CD14-positive monocyte (primary cell): ENCODE data around the gene CACNB1. TPM values are rescaled to one million over a fixed set of nuclear protein-coding genes. Genes with fewer than 3 reads are reported as not detected.

ENCODE experiments used
- DNase-seq, 3 donors: peaks; one replicate each; pipeline ENCODE4 v3.0.0-alpha.2; 2011 to 2022
- H2AFZ ChIP-seq: 2 replicates; pipeline ENCODE4 v1.6.0; 2012; ENCODE audit warnings: mild to moderate bottlenecking, low read depth, low read length, inconsistent platforms; ENCODE audit not compliant: insufficient read depth, poor library complexity, severe bottlenecking
- H3K27ac ChIP-seq, 2 donors: 1 replicate in 1 of 2; 2 replicates in 1 of 2; pipeline ENCODE4 v1.5.1; 2012 to 2013; ENCODE audit warnings: low read length in 2 of 2, control low read depth in 1 of 2, inconsistent platforms in 1 of 2, low read depth in 1 of 2, mild to moderate bottlenecking in 1 of 2
- H3K27me3 ChIP-seq, 2 donors: one replicate each; pipeline versions ENCODE4 v1.6.0 to v1.6.1; 2011 to 2013; ENCODE audit warnings: low read length in 2 of 2; ENCODE audit not compliant: control insufficient read depth in 2 of 2, insufficient read depth in 2 of 2
- H3K36me3 ChIP-seq, 2 donors: replicated peaks in 1 of 2; 1 replicate in 1 of 2; 2 replicates in 1 of 2; pipeline versions ENCODE4 v1.5.1 to v1.6.1; 2012 to 2013; ENCODE audit warnings: low read length in 2 of 2, control low read depth in 1 of 2, inconsistent platforms in 1 of 2, mild to moderate bottlenecking in 1 of 2; ENCODE audit not compliant: insufficient read depth in 2 of 2, control insufficient read depth in 1 of 2
- H3K4me1 ChIP-seq, 2 donors: 1 replicate in 1 of 2; 2 replicates in 1 of 2; pipeline versions ENCODE4 v1.5.1 to v1.6.1; 2012 to 2013; ENCODE audit warnings: low read length in 2 of 2, control low read depth in 1 of 2, inconsistent platforms in 1 of 2, mild to moderate bottlenecking in 1 of 2, moderate library complexity in 1 of 2; ENCODE audit not compliant: insufficient read depth in 2 of 2, control insufficient read depth in 1 of 2
- H3K4me2 ChIP-seq: replicated peaks from 2 replicates; pipeline ENCODE3; 2012; ENCODE audit warnings: low read length, moderate library complexity, mild to moderate bottlenecking; ENCODE audit not compliant: poor library complexity, severe bottlenecking; ENCODE audit errors: extremely low read depth
- H3K4me3 ChIP-seq, 3 experiments: fragments of 200-600 bp in 1 of 3; sonication (generic) in 1 of 3; replicated peaks in 1 of 3; 1 replicate in 2 of 3; 2 replicates in 1 of 3; pipeline ENCODE4 v1.5.1; 2011 to 2013; ENCODE audit warnings: low read length in 3 of 3, mild to moderate bottlenecking in 3 of 3, control low read depth in 2 of 3, low read depth in 2 of 3, inconsistent platforms in 1 of 3, moderate library complexity in 1 of 3
- H3K79me2 ChIP-seq: 2 replicates; pipeline ENCODE4 v1.6.0; 2012; ENCODE audit warnings: mild to moderate bottlenecking, control low read depth, inconsistent platforms, low read length, moderate library complexity; ENCODE audit not compliant: insufficient read depth
- H3K9ac ChIP-seq: 2 replicates; pipeline ENCODE4 v1.6.0; 2017; ENCODE audit warnings: low read length, mild to moderate bottlenecking; ENCODE audit not compliant: insufficient read depth, poor library complexity, severe bottlenecking
- H3K9me3 ChIP-seq, 2 donors: replicated peaks in 1 of 2; 1 replicate in 1 of 2; 2 replicates in 1 of 2; pipeline versions ENCODE4 v1.5.1 to v1.6.1; 2012 to 2013; ENCODE audit warnings: low read length in 2 of 2, control low read depth in 1 of 2; ENCODE audit not compliant: control insufficient read depth in 1 of 2, insufficient read depth in 1 of 2
- H4K20me1 ChIP-seq: 2 replicates; pipeline ENCODE4 v1.6.0; 2012; ENCODE audit warnings: mild to moderate bottlenecking, low read length, control low read depth, moderate library complexity; ENCODE audit not compliant: insufficient read depth
- H3K27ac Mint-ChIP-seq, 7 donors: one replicate each; pipeline ENCODE4 v1.8.0; 2020; ENCODE audit warnings: mild to moderate bottlenecking in 7 of 7, mixed read lengths in 7 of 7, moderate library complexity in 6 of 7, inconsistent platforms in 2 of 7
- H3K27me3 Mint-ChIP-seq, 3 donors: one replicate each; pipeline ENCODE4 v1.8.0; 2021 to 2022; ENCODE audit warnings: low read depth in 3 of 3, mild to moderate bottlenecking in 3 of 3, mixed read lengths in 3 of 3, moderate library complexity in 3 of 3, inconsistent platforms in 1 of 3
- H3K36me3 Mint-ChIP-seq, 2 donors: one replicate each; pipeline ENCODE4 v1.8.0; 2020; ENCODE audit warnings: mixed read lengths in 2 of 2, inconsistent platforms in 1 of 2, mild to moderate bottlenecking in 1 of 2
- H3K4me1 Mint-ChIP-seq: one replicate; pipeline ENCODE4 v1.8.0; 2020; ENCODE audit warnings: mild to moderate bottlenecking, mixed read lengths
- H3K4me3 Mint-ChIP-seq, 2 donors: one replicate each; pipeline ENCODE4 v1.8.0; 2020; ENCODE audit warnings: mild to moderate bottlenecking in 2 of 2, mixed read lengths in 2 of 2, moderate library complexity in 1 of 2
- H3K9me3 Mint-ChIP-seq, 7 donors: one replicate each; pipeline ENCODE4 v1.8.0; 2020 to 2022; ENCODE audit warnings: mixed read lengths in 7 of 7, mild to moderate bottlenecking in 6 of 7, moderate library complexity in 6 of 7, inconsistent platforms in 2 of 7
- WGBS: methylation state at CpG from one replicate; pipeline ENCODE4 v1.1.5; 2013; ENCODE audit warnings: missing lambda C conversion rate; ENCODE audit not compliant: insufficient coverage; 5-methylcytosine and 5-hydroxymethylcytosine counted together
- intact Hi-C, 2 donors: fragments of 100-400 bp; cut with micrococcal nuclease; formaldehyde crosslinking; loops; one replicate each; pipeline versions ENCODE4 v1.15.0 to v1.15.1; 2023
- polyA plus RNA-seq, 3 donors: library from polyadenylated mRNA; depleted of rRNA in 1 of 3; unstranded in 2 of 3; stranded (reverse) in 1 of 3; fragments of 300-500 nt in 2 of 3; fragments of >200 nt in 1 of 3; fragmentation: Illumina TruSeq in 2 of 3; gene quantifications; 1 replicate in 2 of 3; 2 replicates in 1 of 3; pipeline ENCODE4 v1.2.3, GENCODE V29; 2012 to 2021
- TF ChIP-seq, protein P1 (sequence below): fragments of 200-600 bp; IDR thresholded peaks from one replicate; pipeline ENCODE4 v1.8.0; 2022; ENCODE audit warnings: antibody characterized with exemption, mild to moderate bottlenecking

CACNB1 gene
- polyA plus RNA-seq, 3 donors, result 0.13 to 22.1 (median 0.31) TPM

DNA sequence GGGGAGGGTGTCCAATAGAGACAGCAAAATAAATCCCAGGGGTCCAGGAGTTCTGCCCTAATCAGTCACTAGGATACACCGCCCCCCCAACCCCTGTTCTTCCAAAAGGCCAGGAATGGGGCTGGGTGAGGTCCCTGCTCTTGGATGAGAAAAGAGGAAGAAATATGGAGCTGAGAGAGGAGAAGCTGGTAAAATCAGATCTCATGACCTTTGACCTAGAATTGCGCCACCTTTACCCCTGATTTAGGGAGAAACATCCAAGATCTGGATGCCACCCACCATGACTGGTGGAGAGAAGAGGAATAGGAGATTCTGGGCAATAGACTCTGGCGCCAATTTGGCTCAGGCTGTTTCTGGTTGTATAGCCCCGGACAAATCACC is 707 bp upstream of the CACNB1 start:
- Histone ChIP-seq H2AFZ (peak overlapping the region; percentile 94), H3K27me3 (no peaks in the 10 kb centered on the region), H3K79me2 (peaks cover 28% of the 10 kb centered on the region), H3K36me3 (peaks cover 25 to 31% of the 10 kb centered on the region in 2 donors), H3K4me1 (peaks cover 51 to 63% of the 10 kb centered on the region in 2 donors), H3K9me3 (no peaks in the 10 kb centered on the region), H3K4me2 (peak overlapping the region; percentile 92), H3K4me3 (peak overlapping the region in 2 of 3 experiments; percentile 60 to 91), H3K9ac (peak overlapping the region; percentile 65), H4K20me1 (peaks cover 32% of the 10 kb centered on the region), H3K27ac (peak overlapping the region; percentile 62 to 100)
- Mint-ChIP-seq H3K27ac (peak overlapping the region; percentile 97 to 100 (median 99)), H3K4me3 (peak overlapping the region; percentile 80 to 87), H3K4me1 (peaks cover 49% of the 10 kb centered on the region), H3K9me3 (no peaks in the 10 kb centered on the region), H3K36me3 (peaks cover 33 to 35% of the 10 kb centered on the region in 2 donors), H3K27me3 (peaks cover 0 to 3% (median 0%) of the 10 kb centered on the region in 3 donors)
- WGBS, result no CpG with 5 or more reads among the region's 4 CpGs
- intact Hi-C loops, result loop anchor here in 1 of 2 donors (5.0 kb wide), 1 partner anchor 36 kb away; no protein-coding TSS in a partner anchor
- TF ChIP-seq, protein P1, sequence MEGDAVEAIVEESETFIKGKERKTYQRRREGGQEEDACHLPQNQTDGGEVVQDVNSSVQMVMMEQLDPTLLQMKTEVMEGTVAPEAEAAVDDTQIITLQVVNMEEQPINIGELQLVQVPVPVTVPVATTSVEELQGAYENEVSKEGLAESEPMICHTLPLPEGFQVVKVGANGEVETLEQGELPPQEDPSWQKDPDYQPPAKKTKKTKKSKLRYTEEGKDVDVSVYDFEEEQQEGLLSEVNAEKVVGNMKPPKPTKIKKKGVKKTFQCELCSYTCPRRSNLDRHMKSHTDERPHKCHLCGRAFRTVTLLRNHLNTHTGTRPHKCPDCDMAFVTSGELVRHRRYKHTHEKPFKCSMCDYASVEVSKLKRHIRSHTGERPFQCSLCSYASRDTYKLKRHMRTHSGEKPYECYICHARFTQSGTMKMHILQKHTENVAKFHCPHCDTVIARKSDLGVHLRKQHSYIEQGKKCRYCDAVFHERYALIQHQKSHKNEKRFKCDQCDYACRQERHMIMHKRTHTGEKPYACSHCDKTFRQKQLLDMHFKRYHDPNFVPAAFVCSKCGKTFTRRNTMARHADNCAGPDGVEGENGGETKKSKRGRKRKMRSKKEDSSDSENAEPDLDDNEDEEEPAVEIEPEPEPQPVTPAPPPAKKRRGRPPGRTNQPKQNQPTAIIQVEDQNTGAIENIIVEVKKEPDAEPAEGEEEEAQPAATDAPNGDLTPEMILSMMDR, result no peak
- DNase-seq, result peak; percentile 32 to 67 (median 66)

DNA sequence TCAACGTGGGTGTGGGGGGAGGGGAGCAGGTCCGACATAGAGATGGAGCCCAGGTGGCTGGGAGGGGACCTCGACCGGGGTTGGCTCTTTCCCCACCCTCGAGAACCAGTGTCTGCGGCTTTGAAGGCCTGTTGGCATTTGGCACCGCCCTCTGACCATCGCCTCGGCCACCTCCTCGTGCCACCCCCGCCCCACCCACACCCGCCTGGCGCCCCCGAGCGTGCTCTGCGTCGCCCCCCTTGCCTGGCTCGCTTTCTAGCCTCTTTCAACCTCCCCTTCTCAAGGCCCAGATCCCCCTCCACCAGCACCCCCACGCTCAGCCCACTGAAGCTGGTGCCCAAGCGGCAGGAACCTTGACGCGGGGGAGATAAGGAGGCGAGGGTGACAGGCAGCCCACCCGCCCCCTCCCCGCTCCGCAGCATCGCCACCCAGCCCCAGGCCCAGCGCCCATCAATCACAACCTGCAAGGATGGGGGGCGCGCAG is 619 bp downstream of the CACNB1 start:
- Histone ChIP-seq H3K4me3 (peak overlapping the region; percentile 57 to 91 (median 60)), H3K79me2 (peaks cover 18% of the 10 kb centered on the region), H3K27me3 (no peaks in the 10 kb centered on the region), H3K9me3 (no peaks in the 10 kb centered on the region), H3K4me1 (peaks cover 50 to 60% of the 10 kb centered on the region in 2 donors), H2AFZ (peak overlapping the region; percentile 94), H3K27ac (peak overlapping the region; percentile 13 to 64), H3K36me3 (peaks cover 20 to 31% of the 10 kb centered on the region in 2 donors), H3K9ac (peak overlapping the region; percentile 65), H3K4me2 (peak overlapping the region; percentile 92), H4K20me1 (peaks cover 18% of the 10 kb centered on the region)
- TF ChIP-seq, protein P1, result no peak
- Mint-ChIP-seq H3K27ac (peak overlapping the region in 2 of 7 donors; percentile 33 to 75), H3K4me3 (peak overlapping the region; percentile 80 to 87), H3K27me3 (peaks cover 0 to 3% (median 2%) of the 10 kb centered on the region in 3 donors), H3K36me3 (peaks cover 30 to 32% of the 10 kb centered on the region in 2 donors), H3K4me1 (peaks cover 49% of the 10 kb centered on the region), H3K9me3 (no peaks in the 10 kb centered on the region)
- intact Hi-C loops, result loop anchor here (2.0 to 5.0 kb wide), 2 partner anchors 32 to 35 kb away; no protein-coding TSS in a partner anchor
- no peak for DNase-seq
- WGBS, result 0% methylated on average over 19 of the region's 30 CpGs
